Measurements from ENCODE around the gene ZFR.

DNA sequence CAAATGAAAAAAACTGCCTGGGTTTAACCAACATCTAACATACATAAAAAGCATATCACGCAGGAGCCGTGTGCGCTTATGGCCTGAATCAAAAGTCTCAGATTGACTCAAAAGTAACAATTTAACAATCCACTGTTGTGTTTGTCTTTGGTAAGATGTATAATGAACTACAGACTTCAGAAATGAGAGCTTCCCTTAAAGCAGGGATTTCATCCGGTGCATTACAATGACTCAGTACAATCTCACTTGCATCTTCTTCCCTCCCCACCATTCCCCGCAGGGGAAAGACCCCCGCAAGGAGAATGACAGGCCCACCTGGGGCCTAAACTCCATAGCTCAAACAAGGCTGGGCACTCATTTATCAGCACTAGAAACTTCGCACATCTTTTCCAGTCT, 1.4 kb downstream of the ZFR start:
- TF ChIP-seq, protein P1, sequence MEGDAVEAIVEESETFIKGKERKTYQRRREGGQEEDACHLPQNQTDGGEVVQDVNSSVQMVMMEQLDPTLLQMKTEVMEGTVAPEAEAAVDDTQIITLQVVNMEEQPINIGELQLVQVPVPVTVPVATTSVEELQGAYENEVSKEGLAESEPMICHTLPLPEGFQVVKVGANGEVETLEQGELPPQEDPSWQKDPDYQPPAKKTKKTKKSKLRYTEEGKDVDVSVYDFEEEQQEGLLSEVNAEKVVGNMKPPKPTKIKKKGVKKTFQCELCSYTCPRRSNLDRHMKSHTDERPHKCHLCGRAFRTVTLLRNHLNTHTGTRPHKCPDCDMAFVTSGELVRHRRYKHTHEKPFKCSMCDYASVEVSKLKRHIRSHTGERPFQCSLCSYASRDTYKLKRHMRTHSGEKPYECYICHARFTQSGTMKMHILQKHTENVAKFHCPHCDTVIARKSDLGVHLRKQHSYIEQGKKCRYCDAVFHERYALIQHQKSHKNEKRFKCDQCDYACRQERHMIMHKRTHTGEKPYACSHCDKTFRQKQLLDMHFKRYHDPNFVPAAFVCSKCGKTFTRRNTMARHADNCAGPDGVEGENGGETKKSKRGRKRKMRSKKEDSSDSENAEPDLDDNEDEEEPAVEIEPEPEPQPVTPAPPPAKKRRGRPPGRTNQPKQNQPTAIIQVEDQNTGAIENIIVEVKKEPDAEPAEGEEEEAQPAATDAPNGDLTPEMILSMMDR (IDR thresholded peaks at IDR 0.05) = no peak
- TF ChIP-seq POLR2A (IDR thresholded peaks at IDR 0.05) = no peak

Data from lower leg skin (tissue), 3 donors.